Subcutaneous abdominal adipose tissue (tissue), 5 donors: ENCODE measurements around the gene PSMD1.
"Not testable (repeated sequence)": the region's sequence is repeated elsewhere in the genome, so short reads cannot be mapped to it uniquely, and the experiment has no call there.

ENCODE experiments used
- H3K27ac ChIP-seq: one replicate; pipeline ENCODE4 v1.7.0; 2013; ENCODE audit warnings: low read depth, mild to moderate bottlenecking, inconsistent platforms, low read length, moderate library complexity
- H3K27me3 ChIP-seq, 5 donors: one replicate each; pipeline ENCODE4 v1.7.0; 2013; ENCODE audit warnings: low read length in 5 of 5, inconsistent platforms in 1 of 5; ENCODE audit not compliant: control insufficient read depth in 5 of 5, insufficient read depth in 4 of 5
- H3K36me3 ChIP-seq, 5 donors: one replicate each; pipeline ENCODE4 v1.7.0; 2013; ENCODE audit warnings: low read length in 5 of 5; ENCODE audit not compliant: control insufficient read depth in 5 of 5, insufficient read depth in 5 of 5
- H3K4me1 ChIP-seq, 5 donors: one replicate each; pipeline ENCODE4 v1.7.0; 2013; ENCODE audit warnings: low read length in 5 of 5, mild to moderate bottlenecking in 3 of 5, moderate library complexity in 1 of 5; ENCODE audit not compliant: control insufficient read depth in 5 of 5, insufficient read depth in 5 of 5
- H3K4me3 ChIP-seq, 5 donors: one replicate each; pipeline ENCODE4 v1.7.0; 2013; ENCODE audit warnings: low read length in 5 of 5, low read depth in 1 of 5
- H3K9ac ChIP-seq, 5 donors: one replicate each; pipeline ENCODE4 v1.7.0; 2013; ENCODE audit warnings: low read length in 5 of 5, mild to moderate bottlenecking in 4 of 5, moderate library complexity in 3 of 5
- H3K9me3 ChIP-seq, 5 donors: one replicate each; pipeline ENCODE4 v1.7.0; 2013; ENCODE audit warnings: low read length in 5 of 5; ENCODE audit not compliant: control insufficient read depth in 5 of 5
- donor health status: healthy.
- donor health status: healthy.
- donor health status: healthy.
- donor health status: healthy.
- donor health status: healthy.

The PSMD1 gene

DNA sequence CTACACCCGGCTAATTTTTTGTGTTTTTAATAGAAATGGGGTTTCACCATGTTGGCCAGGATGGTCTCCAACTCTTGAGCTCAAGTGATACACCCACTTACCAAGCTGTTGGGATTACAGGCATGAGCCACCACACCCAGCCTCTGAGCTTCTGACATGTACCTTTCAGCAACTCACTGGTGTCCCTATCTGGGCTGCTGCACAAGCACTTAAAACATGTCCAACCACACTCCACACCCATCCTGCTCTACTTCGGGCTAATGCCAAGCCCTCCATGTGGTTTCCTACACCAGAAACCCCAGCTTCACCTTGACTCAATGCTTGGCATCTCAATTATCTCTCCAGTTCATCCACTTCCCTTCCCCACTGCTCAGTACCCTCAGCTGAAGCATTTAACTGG is 119.4 kb downstream of the PSMD1 start:
- Histone ChIP-seq H3K36me3 (peaks cover 13 to 32% (median 14%) of the 10 kb centered on the region in 5 donors), H3K27me3 (no peaks in the 10 kb centered on the region), H3K9me3 (no peaks in the 10 kb centered on the region), H3K4me3 (no peak overlapping the region), H3K4me1 (peaks cover 0 to 12% (median 3%) of the 10 kb centered on the region in 5 donors), H3K27ac (no peak overlapping the region), H3K9ac (no peak overlapping the region)

DNA sequence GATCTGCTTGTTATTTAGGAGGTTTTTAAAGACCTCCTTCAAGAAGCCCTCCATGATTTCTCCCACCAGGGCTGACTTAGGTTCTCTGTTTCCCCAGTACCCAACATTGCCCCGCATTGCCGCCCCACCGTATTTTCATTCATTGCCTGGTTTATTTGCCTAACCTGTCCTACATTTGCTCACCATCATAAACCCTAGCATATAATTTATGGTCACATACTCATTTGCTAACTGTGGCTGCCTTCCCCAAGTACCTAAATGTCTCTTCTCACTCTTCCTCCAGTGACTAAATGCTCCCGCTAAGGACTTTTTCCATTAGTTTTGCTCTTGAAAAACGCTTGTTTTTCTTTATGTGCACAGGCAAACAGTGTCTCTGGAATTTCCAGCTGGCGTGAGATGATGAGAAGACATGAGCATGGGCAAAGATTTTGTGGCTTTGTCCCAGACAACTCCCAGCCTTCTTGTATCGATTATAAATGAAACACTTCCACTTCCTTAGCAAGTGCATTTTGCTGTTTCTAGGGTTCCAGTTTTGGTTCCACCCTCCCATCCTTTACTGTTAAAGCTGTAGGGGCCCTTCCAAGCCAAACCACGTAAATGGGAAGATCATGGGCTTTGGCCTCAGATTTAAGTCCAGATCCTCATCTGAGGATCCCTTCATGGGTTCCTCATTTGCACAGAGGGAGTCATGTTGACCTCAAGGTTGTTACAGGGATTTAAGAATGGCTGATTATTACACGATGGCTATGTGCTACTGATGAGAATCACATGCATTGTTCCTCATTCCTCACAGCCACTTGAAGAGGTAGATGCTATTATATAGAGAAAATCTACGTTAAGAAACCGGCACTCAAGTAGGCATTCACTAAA is 120.7 kb downstream of the PSMD1 start:
- Histone ChIP-seq H3K4me3 (no peak overlapping the region), H3K9ac (no peak overlapping the region), H3K36me3 (peaks cover 4 to 25% (median 11%) of the 10 kb centered on the region in 5 donors), H3K4me1 (peaks cover 0 to 19% (median 16%) of the 10 kb centered on the region in 5 donors), H3K27ac (no peak overlapping the region), H3K9me3 (no peaks in the 10 kb centered on the region), H3K27me3 (no peaks in the 10 kb centered on the region)

DNA sequence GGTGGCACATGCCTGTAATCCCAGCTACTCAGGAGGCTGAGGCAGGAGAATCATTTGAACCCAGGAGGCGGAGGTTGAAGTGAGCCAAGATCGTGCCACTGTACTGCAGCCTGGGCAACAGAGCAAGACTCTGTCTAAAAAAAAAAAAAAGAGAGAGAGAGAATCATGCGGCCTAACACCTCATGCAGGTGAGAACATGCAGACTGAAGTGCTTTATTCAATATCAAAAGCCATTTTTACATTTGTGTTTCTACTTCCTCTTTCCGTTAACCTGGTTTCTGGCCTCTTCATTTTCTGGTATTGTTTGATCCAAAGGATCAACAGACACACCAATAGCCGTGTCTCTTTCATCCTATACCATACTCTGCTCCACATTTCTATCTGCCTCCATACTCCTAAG is 122.1 kb downstream of the PSMD1 start:
- not testable (repeated sequence) for H3K9ac ChIP-seq, H3K27me3 ChIP-seq, H3K27ac ChIP-seq, H3K9me3 ChIP-seq, H3K4me3 ChIP-seq
- peaks cover 0 to 25% (median 19%) of the 10 kb centered on the region in 5 donors for H3K4me1 ChIP-seq
- H3K36me3 ChIP-seq, result peaks cover 0 to 13% (median 11%) of the 10 kb centered on the region in 5 donors

DNA sequence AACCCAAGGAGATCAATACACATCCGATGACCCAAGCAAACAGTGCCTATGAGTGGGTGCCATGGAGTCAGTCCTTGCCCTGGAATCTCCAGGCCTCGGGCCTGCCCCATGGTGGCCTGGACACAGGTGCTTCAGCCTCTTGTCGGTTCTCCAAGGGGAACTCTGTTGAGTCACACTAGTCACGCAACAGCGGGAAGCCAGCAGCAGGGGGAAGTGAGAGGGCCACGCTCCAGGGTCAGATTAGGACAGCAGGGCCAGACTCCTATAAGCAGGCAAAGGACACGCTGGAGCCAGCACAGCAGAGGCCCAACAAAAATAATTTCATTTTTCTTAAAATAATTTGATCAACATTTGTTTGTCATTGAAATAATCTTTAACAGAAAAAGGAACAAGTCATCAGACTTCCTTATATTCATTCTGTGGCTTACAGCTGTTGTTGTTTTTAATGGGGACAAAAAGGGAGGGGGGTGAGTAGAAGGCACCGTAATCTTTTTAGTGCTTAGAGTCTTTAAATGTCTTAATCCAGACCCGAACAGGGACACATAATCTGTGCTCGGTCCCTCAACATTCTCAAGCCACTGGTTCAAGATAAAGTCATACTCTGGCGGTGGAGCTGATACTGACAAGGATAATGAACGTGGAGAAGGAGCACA is 125.3 kb downstream of the PSMD1 start:
- peaks cover 1 to 33% (median 28%) of the 10 kb centered on the region in 5 donors for H3K4me1 ChIP-seq
- H3K27me3 ChIP-seq, result no peaks in the 10 kb centered on the region
- H3K27ac ChIP-seq, result peak overlapping the region; percentile 54

DNA sequence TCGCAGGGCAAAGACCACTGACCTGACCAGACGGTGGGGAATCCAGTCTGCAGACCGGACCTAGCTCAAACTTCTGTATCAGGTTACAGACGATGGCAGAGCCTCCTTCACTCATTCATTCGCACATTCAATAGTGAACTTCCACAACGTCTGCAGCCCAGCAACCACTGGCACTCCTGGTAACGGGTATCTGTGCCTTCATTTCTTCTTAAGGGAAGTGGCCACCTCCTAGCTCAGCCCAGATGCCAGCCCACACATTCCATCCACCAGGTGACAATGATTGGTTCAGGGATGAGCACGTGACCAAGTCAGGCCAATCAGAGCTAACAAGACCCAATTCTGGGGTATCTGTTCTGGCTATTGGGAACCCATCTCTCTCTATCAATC is 125.8 kb downstream of the PSMD1 start:
- Histone ChIP-seq H3K36me3 (no peaks in the 10 kb centered on the region), H3K27ac (peak overlapping the region; percentile 54), H3K4me1 (peaks cover 1 to 33% (median 30%) of the 10 kb centered on the region in 5 donors), H3K9me3 (no peaks in the 10 kb centered on the region), H3K27me3 (no peaks in the 10 kb centered on the region), H3K9ac (no peak overlapping the region), H3K4me3 (no peak overlapping the region)

More for the DNA sequence above, 125.3 kb downstream of the PSMD1 start:
- Histone ChIP-seq H3K9ac (no peak overlapping the region), H3K4me3 (no peak overlapping the region), H3K9me3 (no peaks in the 10 kb centered on the region), H3K36me3 (no peaks in the 10 kb centered on the region)

DNA sequence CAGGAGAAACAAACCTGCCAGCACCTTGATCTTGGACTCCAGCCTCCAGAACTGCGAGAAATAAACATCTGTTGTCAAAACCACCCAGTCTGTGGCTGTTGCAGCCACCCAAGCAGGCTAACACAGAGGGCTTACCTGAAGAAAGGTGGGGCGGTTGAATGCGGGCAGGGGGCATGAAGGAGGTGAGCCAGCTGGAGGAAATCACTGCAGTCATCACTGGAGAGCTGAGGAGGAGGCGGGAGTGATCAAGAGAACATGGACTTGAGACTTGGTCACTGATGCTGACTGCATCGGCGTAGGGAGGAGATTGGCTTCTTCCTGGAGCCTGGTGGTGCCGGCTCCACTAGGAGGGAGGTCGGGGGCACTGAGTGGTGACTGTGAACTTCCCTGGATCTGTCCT is 127.2 kb downstream of the PSMD1 start:
- H3K27ac ChIP-seq, result no peak overlapping the region
- peaks cover 1 to 33% (median 31%) of the 10 kb centered on the region in 5 donors for H3K4me1 ChIP-seq
- no peaks in the 10 kb centered on the region for H3K9me3 ChIP-seq
- H3K36me3 ChIP-seq, result no peaks in the 10 kb centered on the region
- H3K4me3 ChIP-seq, result no peak overlapping the region
- no peaks in the 10 kb centered on the region for H3K27me3 ChIP-seq
- no peak overlapping the region for H3K9ac ChIP-seq

DNA sequence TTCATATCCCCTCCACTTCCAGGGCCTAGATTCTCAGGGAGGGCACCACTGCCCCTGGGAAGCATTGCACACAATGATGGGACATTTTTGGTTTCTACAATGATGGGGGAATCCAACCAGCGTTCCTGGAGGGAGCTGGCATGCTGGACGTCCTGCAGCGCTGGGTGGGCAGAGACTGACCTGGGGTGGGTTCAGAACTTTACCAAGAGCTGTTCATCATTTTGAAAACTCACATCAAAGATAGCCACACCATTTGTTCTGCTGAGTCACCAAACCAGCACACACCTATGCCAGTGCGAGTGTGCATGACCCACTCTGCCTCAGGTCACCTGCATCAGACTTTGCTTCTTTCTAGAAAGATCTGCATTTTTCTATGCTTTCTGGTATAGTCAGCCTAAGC is 127.7 kb downstream of the PSMD1 start:
- Histone ChIP-seq H3K9ac (no peak overlapping the region), H3K36me3 (no peaks in the 10 kb centered on the region), H3K27ac (no peak overlapping the region), H3K27me3 (no peaks in the 10 kb centered on the region), H3K9me3 (no peaks in the 10 kb centered on the region), H3K4me1 (peaks cover 1 to 33% (median 31%) of the 10 kb centered on the region in 5 donors), H3K4me3 (no peak overlapping the region)

DNA sequence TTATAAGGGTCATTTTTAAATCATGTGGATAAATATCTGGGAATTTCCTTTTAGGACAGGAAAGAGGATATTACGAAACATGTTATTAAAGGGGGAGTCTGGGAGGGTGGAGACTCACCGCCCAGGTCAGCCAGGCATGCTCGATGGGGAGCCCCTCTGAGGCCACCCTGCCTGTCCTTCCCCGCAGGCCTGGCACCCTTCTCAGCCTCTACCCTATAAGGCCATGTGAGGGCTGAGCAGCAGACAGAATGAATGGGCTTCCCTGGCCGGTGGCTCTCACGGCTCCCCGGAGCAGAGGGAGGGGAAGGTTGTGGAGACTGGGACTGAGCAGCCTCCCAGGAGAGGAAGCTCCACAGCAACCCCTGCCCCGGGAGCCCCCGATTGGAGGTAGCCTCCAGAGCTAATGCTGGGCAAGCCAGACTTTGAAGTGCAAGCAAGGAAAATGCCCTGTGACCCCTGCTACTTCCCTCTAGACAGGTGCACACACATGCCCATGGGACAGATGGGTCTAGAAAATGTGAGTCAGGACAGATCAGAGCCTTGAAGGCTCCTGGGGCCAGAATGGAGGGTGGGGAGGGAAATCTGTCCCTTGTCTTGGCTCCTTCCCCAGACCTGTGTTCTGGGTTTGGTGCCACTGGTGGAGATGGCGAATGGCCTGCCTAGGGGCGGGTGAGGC is 128.5 kb downstream of the PSMD1 start:
- no peaks in the 10 kb centered on the region for H3K27me3 ChIP-seq
- no peak overlapping the region for H3K4me3 ChIP-seq
- no peaks in the 10 kb centered on the region for H3K9me3 ChIP-seq
- H3K27ac ChIP-seq, result no peak overlapping the region
- H3K36me3 ChIP-seq, result no peaks in the 10 kb centered on the region
- H3K4me1 ChIP-seq, result peaks cover 1 to 39% (median 34%) of the 10 kb centered on the region in 5 donors
- H3K9ac ChIP-seq, result no peak overlapping the region

DNA sequence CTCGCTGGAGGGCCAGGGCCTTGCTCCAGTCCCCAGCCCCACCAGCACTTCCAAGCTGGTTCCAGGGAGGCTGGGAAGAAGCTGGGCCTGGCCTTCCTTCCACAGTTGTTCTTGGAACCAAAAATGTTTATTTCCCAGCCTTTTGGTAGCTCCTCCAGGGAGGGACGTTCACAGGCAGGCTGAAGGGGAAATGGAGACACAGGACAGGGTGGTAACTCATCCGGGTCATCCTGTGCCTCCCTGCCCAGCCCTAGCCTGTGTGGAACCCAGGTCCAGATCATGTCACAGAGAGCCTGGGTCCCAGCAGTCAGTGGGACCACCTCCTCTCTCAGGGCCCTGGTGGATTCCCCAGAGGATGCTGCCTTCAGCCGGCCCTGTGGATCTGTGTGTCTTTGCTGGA is 129.2 kb downstream of the PSMD1 start:
- Histone ChIP-seq H3K36me3 (no peaks in the 10 kb centered on the region), H3K4me3 (no peak overlapping the region), H3K4me1 (peaks cover 1 to 46% (median 39%) of the 10 kb centered on the region in 5 donors), H3K9ac (peak overlapping the region in 1 of 5 donors; percentile 21), H3K27me3 (no peaks in the 10 kb centered on the region), H3K27ac (no peak overlapping the region), H3K9me3 (no peaks in the 10 kb centered on the region)

DNA sequence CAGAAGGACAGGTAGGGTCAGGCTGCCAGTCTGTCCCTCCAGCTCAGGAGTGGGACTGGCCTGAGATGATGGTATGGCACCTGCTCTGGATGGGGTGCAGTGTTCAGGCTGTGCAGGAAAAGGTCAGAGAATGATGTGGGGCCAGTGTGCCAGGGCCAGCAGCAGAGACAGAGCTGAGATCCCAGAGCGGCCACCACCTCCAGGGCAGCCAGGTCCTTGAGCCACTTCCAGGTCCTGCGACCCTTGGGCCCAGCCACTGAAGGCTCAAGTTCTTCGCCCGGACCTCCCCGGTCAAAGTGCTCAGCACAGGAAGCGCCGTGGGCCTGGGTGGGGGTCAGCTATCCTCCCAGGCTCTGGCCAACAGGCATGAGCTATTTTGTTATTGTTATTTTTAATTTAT is 129.7 kb downstream of the PSMD1 start:
- peak overlapping the region in 1 of 5 donors; percentile 21 for H3K9ac ChIP-seq
- no peak overlapping the region for H3K27ac ChIP-seq
- H3K4me3 ChIP-seq, result no peak overlapping the region
- no peaks in the 10 kb centered on the region for H3K36me3 ChIP-seq
- no peaks in the 10 kb centered on the region for H3K9me3 ChIP-seq
- H3K4me1 ChIP-seq, result peaks cover 1 to 46% (median 40%) of the 10 kb centered on the region in 5 donors
- H3K27me3 ChIP-seq, result no peaks in the 10 kb centered on the region
